HepG2 (cell line): ENCODE results near the gene EMILIN1. TPM values are rescaled to one million over a fixed set of nuclear protein-coding genes. Genes with fewer than 3 reads are reported as not detected.

Experiments
- DNMT1 ChIP-seq: sonication (generic); formaldehyde crosslinking; IDR thresholded peaks from 2 replicates; pipeline ENCODE4 v1.5.1; 2020; ENCODE audit warnings: mild to moderate bottlenecking, missing genetic modification reagents
- ESRRA ChIP-seq: sonication (generic); formaldehyde crosslinking; IDR thresholded peaks from 2 replicates; pipeline ENCODE4 v1.5.1; 2020; ENCODE audit warnings: mild to moderate bottlenecking, low read depth, missing genetic modification reagents
- HOXA5 ChIP-seq: sonication (generic); formaldehyde crosslinking; IDR thresholded peaks from 2 replicates; pipeline ENCODE4 v1.4.0; 2020; ENCODE audit warnings: missing genetic modification reagents
- ISX ChIP-seq: sonication (generic); formaldehyde crosslinking; conservative IDR thresholded peaks from 2 replicates; pipeline ENCODE4 v1.5.0; 2020; ENCODE audit warnings: missing genetic modification reagents
- LCORL ChIP-seq, 2 experiments: fragments of 450-650 bp in 1 of 2; sonication (generic) in 1 of 2; formaldehyde crosslinking in 1 of 2; IDR thresholded peaks; 2 replicates each; pipeline versions ENCODE4 v1.5.0 to v1.6.1; 2017 to 2020; ENCODE audit warnings: antibody characterized with exemption in 1 of 2, missing genetic modification reagents in 1 of 2
- POGZ ChIP-seq: sonication (generic); formaldehyde crosslinking; IDR thresholded peaks from 2 replicates; pipeline ENCODE4 v1.4.0; 2020; ENCODE audit warnings: mild to moderate bottlenecking, missing genetic modification reagents
- SRSF4 ChIP-seq: fragments of 200-400 bp; formaldehyde crosslinking; IDR thresholded peaks from one replicate; pipeline ENCODE4 v1.6.1; 2018; ENCODE audit warnings: mild to moderate bottlenecking, low read depth, low read length, moderate library complexity; ENCODE audit not compliant: poor library complexity, severe bottlenecking
- TAF15 ChIP-seq: fragments of 200-400 bp; formaldehyde crosslinking; IDR thresholded peaks from one replicate; pipeline ENCODE4 v1.6.1; 2018; ENCODE audit warnings: mild to moderate bottlenecking, low read depth, low read length; ENCODE audit not compliant: poor library complexity, severe bottlenecking
- WIZ ChIP-seq: sonication (generic); formaldehyde crosslinking; IDR thresholded peaks from 2 replicates; pipeline ENCODE4 v1.5.1; 2020; ENCODE audit warnings: mild to moderate bottlenecking, missing genetic modification reagents
- YEATS4 ChIP-seq: sonication (generic); formaldehyde crosslinking; IDR thresholded peaks from 2 replicates; pipeline ENCODE4 v1.4.0; 2020; ENCODE audit warnings: missing genetic modification reagents, borderline replicate concordance
- ZBTB3 ChIP-seq: sonication (generic); formaldehyde crosslinking; IDR thresholded peaks from 2 replicates; pipeline ENCODE4 v1.4.0; 2020; ENCODE audit warnings: low read depth, mild to moderate bottlenecking, moderate library complexity, missing genetic modification reagents, borderline replicate concordance
- ZC3H4 ChIP-seq: sonication (generic); formaldehyde crosslinking; IDR thresholded peaks from 2 replicates; pipeline ENCODE4 v1.4.0; 2020; ENCODE audit warnings: missing genetic modification reagents, borderline replicate concordance
- ZFP36L1 ChIP-seq: sonication (generic); formaldehyde crosslinking; IDR thresholded peaks from 2 replicates; pipeline ENCODE4 v1.8.0; 2022; ENCODE audit warnings: mild to moderate bottlenecking, missing genetic modification reagents, moderate library complexity
- ZNF232 ChIP-seq: sonication (generic); formaldehyde crosslinking; IDR thresholded peaks from 2 replicates; pipeline ENCODE4 v1.4.0; 2020; ENCODE audit warnings: missing genetic modification reagents, borderline replicate concordance
- ZNF256 ChIP-seq: sonication (generic); formaldehyde crosslinking; conservative IDR thresholded peaks from 2 replicates; pipeline ENCODE4 v1.4.0; 2020; ENCODE audit warnings: missing genetic modification reagents
- ZSCAN9 ChIP-seq: IDR thresholded peaks from 2 replicates; pipeline ENCODE4 v1.6.1; 2016; ENCODE audit warnings: borderline replicate concordance
- polyA plus RNA-seq, 8 experiments: library from polyadenylated mRNA; depleted of rRNA in 3 of 8; stranded (reverse) in 7 of 8; unstranded in 1 of 8; fragments of >200 nt; fragmentation: Illumina TruSeq in 4 of 8; extraction: Trizol in 4 of 8; gene quantifications; 2 replicates each; pipeline versions ENCODE4 v1.2.1 to v1.2.3, GENCODE V29; 2011 to 2016; ENCODE audit warnings: low read depth in 4 of 8, missing spikeins in 1 of 8, mixed read lengths in 1 of 8; ENCODE audit not compliant: insufficient read depth in 1 of 8
- total RNA-seq, 5 experiments: library from RNA; depleted of rRNA; stranded (reverse); fragments of >200 nt; fragmentation: Illumina TruSeq; extraction: Trizol; gene quantifications; 2 replicates each; pipeline ENCODE4 v1.2.3, GENCODE V29; 2016; ENCODE audit warnings: low read depth in 1 of 5
- TF ChIP-seq, protein P1 (sequence below): sonication (generic); formaldehyde crosslinking; IDR thresholded peaks from 2 replicates; pipeline ENCODE4 v1.5.1; 2020; ENCODE audit warnings: mild to moderate bottlenecking, moderate library complexity, missing genetic modification reagents
- TF ChIP-seq, protein P2 (sequence below): sonication (generic); formaldehyde crosslinking; IDR thresholded peaks from 2 replicates; pipeline ENCODE4 v1.4.0; 2020; ENCODE audit warnings: mild to moderate bottlenecking, missing genetic modification reagents, borderline replicate concordance
- TF ChIP-seq, protein P3 (sequence below): sonication (generic); formaldehyde crosslinking; IDR thresholded peaks from 2 replicates; pipeline ENCODE4 v1.4.0; 2020; ENCODE audit warnings: missing genetic modification reagents

EMILIN1 gene
- total and polyA plus RNA-seq, 2 of the 13 experiments (the other 11 are each of a cell fraction or from before 2014, with no cell fraction given), result 8.1 to 9.7 TPM

DNA sequence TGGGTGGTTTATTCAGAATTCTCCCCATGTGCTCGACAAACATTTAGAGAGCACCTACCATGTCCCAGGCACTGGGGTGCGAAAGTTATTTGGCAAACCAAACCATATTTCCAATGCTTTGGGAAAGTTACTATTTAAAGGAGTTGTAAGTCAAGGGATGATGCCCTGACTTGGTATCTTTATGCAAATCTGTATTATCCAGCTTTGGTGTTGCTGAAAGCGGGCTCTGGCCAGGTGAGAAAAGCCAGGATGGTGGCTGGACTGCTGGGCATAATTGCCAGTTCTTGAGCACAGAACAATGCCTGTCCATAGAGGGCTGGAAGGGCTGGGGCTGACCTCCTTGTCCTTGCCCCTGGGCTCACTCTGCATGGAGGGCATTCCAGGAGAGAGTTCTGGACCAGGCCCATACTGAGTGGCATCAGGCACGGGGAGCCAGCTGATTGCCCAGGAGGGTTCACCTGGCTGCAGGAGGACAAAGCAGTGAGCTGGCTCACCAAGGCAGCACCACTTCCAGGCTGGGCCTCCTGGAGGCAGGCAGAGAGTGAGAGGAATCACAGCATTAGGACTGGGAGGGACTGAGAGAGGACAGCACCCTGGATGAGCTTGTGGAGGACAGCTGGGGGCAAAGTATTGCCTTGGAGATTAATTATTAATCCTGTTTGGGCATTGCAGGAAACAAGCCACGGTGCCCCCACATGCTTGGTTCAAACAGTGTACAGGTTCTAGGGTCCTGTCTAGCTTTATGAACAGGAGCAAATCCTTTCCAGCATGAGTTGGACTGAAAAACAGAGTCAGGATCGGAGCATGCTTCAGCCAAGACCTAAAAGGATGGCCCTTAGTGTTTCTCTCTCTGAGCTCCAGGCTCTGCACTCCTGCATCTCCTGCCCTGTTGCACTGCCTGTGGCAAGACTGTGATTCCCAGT, 15.3 kb downstream of the EMILIN1 start (continued):
- TF ChIP-seq, protein P1, sequence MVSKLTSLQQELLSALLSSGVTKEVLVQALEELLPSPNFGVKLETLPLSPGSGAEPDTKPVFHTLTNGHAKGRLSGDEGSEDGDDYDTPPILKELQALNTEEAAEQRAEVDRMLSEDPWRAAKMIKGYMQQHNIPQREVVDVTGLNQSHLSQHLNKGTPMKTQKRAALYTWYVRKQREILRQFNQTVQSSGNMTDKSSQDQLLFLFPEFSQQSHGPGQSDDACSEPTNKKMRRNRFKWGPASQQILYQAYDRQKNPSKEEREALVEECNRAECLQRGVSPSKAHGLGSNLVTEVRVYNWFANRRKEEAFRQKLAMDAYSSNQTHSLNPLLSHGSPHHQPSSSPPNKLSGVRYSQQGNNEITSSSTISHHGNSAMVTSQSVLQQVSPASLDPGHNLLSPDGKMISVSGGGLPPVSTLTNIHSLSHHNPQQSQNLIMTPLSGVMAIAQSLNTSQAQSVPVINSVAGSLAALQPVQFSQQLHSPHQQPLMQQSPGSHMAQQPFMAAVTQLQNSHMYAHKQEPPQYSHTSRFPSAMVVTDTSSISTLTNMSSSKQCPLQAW (CRISPR knock-in tag), result peak; percentile 100
- peak; percentile 73; the same call in 1 of the 2 replicates for TF ChIP-seq HOXA5 (CRISPR knock-in tag)
- TF ChIP-seq ZFP36L1 (CRISPR knock-in tag), result peak; percentile 60; the same call in 1 of the 2 replicates
- peak; percentile 78 for TF ChIP-seq YEATS4 (CRISPR knock-in tag)
- TF ChIP-seq ESRRA (CRISPR knock-in tag), result peak; percentile 82
- TF ChIP-seq SRSF4, result no peak
- 0 out of 2 replicates have a peak, but pooled peaks have one; percentile 63 for TF ChIP-seq ZNF256 (CRISPR knock-in tag)
- TF ChIP-seq, protein P2, sequence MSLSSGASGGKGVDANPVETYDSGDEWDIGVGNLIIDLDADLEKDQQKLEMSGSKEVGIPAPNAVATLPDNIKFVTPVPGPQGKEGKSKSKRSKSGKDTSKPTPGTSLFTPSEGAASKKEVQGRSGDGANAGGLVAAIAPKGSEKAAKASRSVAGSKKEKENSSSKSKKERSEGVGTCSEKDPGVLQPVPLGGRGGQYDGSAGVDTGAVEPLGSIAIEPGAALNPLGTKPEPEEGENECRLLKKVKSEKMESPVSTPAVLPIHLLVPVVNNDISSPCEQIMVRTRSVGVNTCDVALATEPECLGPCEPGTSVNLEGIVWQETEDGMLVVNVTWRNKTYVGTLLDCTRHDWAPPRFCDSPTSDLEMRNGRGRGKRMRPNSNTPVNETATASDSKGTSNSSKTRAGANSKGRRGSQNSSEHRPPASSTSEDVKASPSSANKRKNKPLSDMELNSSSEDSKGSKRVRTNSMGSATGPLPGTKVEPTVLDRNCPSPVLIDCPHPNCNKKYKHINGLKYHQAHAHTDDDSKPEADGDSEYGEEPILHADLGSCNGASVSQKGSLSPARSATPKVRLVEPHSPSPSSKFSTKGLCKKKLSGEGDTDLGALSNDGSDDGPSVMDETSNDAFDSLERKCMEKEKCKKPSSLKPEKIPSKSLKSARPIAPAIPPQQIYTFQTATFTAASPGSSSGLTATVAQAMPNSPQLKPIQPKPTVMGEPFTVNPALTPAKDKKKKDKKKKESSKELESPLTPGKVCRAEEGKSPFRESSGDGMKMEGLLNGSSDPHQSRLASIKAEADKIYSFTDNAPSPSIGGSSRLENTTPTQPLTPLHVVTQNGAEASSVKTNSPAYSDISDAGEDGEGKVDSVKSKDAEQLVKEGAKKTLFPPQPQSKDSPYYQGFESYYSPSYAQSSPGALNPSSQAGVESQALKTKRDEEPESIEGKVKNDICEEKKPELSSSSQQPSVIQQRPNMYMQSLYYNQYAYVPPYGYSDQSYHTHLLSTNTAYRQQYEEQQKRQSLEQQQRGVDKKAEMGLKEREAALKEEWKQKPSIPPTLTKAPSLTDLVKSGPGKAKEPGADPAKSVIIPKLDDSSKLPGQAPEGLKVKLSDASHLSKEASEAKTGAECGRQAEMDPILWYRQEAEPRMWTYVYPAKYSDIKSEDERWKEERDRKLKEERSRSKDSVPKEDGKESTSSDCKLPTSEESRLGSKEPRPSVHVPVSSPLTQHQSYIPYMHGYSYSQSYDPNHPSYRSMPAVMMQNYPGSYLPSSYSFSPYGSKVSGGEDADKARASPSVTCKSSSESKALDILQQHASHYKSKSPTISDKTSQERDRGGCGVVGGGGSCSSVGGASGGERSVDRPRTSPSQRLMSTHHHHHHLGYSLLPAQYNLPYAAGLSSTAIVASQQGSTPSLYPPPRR (CRISPR knock-in tag), result peak; percentile 88
- TF ChIP-seq, protein P3, sequence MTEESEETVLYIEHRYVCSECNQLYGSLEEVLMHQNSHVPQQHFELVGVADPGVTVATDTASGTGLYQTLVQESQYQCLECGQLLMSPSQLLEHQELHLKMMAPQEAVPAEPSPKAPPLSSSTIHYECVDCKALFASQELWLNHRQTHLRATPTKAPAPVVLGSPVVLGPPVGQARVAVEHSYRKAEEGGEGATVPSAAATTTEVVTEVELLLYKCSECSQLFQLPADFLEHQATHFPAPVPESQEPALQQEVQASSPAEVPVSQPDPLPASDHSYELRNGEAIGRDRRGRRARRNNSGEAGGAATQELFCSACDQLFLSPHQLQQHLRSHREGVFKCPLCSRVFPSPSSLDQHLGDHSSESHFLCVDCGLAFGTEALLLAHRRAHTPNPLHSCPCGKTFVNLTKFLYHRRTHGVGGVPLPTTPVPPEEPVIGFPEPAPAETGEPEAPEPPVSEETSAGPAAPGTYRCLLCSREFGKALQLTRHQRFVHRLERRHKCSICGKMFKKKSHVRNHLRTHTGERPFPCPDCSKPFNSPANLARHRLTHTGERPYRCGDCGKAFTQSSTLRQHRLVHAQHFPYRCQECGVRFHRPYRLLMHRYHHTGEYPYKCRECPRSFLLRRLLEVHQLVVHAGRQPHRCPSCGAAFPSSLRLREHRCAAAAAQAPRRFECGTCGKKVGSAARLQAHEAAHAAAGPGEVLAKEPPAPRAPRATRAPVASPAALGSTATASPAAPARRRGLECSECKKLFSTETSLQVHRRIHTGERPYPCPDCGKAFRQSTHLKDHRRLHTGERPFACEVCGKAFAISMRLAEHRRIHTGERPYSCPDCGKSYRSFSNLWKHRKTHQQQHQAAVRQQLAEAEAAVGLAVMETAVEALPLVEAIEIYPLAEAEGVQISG (CRISPR knock-in tag), result peak; percentile 86
- TF ChIP-seq ZC3H4 (CRISPR knock-in tag), result no peak
- no peak for TF ChIP-seq ISX
- no peak for TF ChIP-seq TAF15
- no peak for TF ChIP-seq POGZ (CRISPR knock-in tag)
- no peak for TF ChIP-seq WIZ
- 0 out of 2 replicates have a peak, but pooled peaks have one; percentile 88 for TF ChIP-seq ZBTB3 (CRISPR knock-in tag)
- peak; percentile 46; the same call in 1 of the 2 replicates for TF ChIP-seq ZSCAN9 (CRISPR knock-in tag)
- no peak for TF ChIP-seq DNMT1 (CRISPR knock-in tag)
- TF ChIP-seq LCORL (IDR thresholded peaks at IDR 0.05), result no peak
- peak; percentile 90 for TF ChIP-seq LCORL (CRISPR knock-in tag; IDR thresholded peaks at IDR 0.05)
- 0 out of 2 replicates have a peak, but pooled peaks have one; percentile 22 for TF ChIP-seq ZNF232 (CRISPR knock-in tag)
